WTC11 (cell line): ENCODE results near the gene CDH13. TPM values are rescaled to one million over a fixed set of nuclear protein-coding genes. Genes with fewer than 3 reads are reported as not detected.

Experiments used
- ATAC-seq: fragments of 200-7000 bp; cut with Tn5 transposase; 2 replicates; pipeline ENCODE4 v1.10.0; 2021; ENCODE audit warnings: mild to moderate bottlenecking, moderate library complexity
- CTCF ChIA-PET: fragments of 300-600 bp; sonication (Branson Sonifier 250); formaldehyde crosslinking; loops from one replicate; lab custom pipeline; 2021; ENCODE audit warnings: antibody characterized with exemption; lab: Charles Lee
- POLR2A ChIA-PET: fragments of 350-600 bp; sonication (Branson Sonifier 250); formaldehyde crosslinking; loops from one replicate; lab custom pipeline; 2021; ENCODE audit warnings: antibody characterized with exemption; lab: Charles Lee
- DNase-seq: peaks from one replicate; pipeline ENCODE4 v3.0.0; 2021; ENCODE audit warnings: low spot score
- H3K27ac Mint-ChIP-seq: 2 replicates; pipeline ENCODE4 v1.8.0; 2021; ENCODE audit warnings: mixed read lengths
- H3K27me3 Mint-ChIP-seq: 2 replicates; pipeline ENCODE4 v1.8.0; 2021; ENCODE audit warnings: low read depth, mild to moderate bottlenecking, moderate library complexity, mixed read lengths
- H3K36me3 Mint-ChIP-seq: 2 replicates; pipeline ENCODE4 v1.8.0; 2021; ENCODE audit warnings: mixed read lengths
- H3K4me1 Mint-ChIP-seq: 2 replicates; pipeline ENCODE4 v1.8.0; 2022; ENCODE audit warnings: mixed read lengths
- H3K4me3 Mint-ChIP-seq: 2 replicates; pipeline ENCODE4 v1.8.0; 2021; ENCODE audit warnings: mild to moderate bottlenecking, moderate library complexity, mixed read lengths
- H3K9me3 Mint-ChIP-seq: 2 replicates; pipeline ENCODE4 v1.8.0; 2021; ENCODE audit warnings: mixed read lengths
- AFF4 ChIP-seq: sonication (generic); formaldehyde crosslinking; IDR thresholded peaks from 2 replicates; pipeline ENCODE4 v1.8.1; 2023; ENCODE audit warnings: mild to moderate bottlenecking, missing genetic modification reagents, borderline replicate concordance
- CREB1 ChIP-seq: sonication (generic); formaldehyde crosslinking; IDR thresholded peaks from 2 replicates; pipeline ENCODE4 v1.8.0; 2023; ENCODE audit warnings: mild to moderate bottlenecking, missing genetic modification reagents
- JAZF1 ChIP-seq: fragments of 250-450 bp; sonication (Bioruptor Pico); IDR thresholded peaks from 2 replicates; pipeline ENCODE4 v1.9.0; 2021; ENCODE audit warnings: moderate library complexity, mild to moderate bottlenecking, inconsistent platforms
- NFE2L1 ChIP-seq: sonication (generic); formaldehyde crosslinking; IDR thresholded peaks from 2 replicates; pipeline ENCODE4 v1.8.1; 2023; ENCODE audit warnings: missing genetic modification reagents
- RELA ChIP-seq: sonication (generic); formaldehyde crosslinking; IDR thresholded peaks from 2 replicates; pipeline ENCODE4 v1.8.1; 2022; ENCODE audit warnings: missing genetic modification reagents, mild to moderate bottlenecking, borderline replicate concordance
- SMAD3 ChIP-seq: sonication (generic); formaldehyde crosslinking; IDR thresholded peaks from 2 replicates; pipeline ENCODE4 v1.8.0; 2022; ENCODE audit warnings: missing genetic modification reagents, mild to moderate bottlenecking, borderline replicate concordance
- TEAD1 ChIP-seq: sonication (generic); formaldehyde crosslinking; IDR thresholded peaks from 2 replicates; pipeline ENCODE4 v1.8.0; 2022; ENCODE audit warnings: mild to moderate bottlenecking, missing genetic modification reagents
- TP53 ChIP-seq: sonication (generic); formaldehyde crosslinking; IDR thresholded peaks from 2 replicates; pipeline ENCODE4 v1.8.1; 2023; ENCODE audit warnings: mild to moderate bottlenecking, missing genetic modification reagents
- ZNF121 ChIP-seq: sonication (generic); formaldehyde crosslinking; IDR thresholded peaks from 2 replicates; pipeline ENCODE4 v1.8.0; 2023; ENCODE audit warnings: missing genetic modification reagents
- ZNF232 ChIP-seq: sonication (generic); formaldehyde crosslinking; IDR thresholded peaks from 2 replicates; pipeline ENCODE4 v1.8.0; 2022; ENCODE audit warnings: mild to moderate bottlenecking, missing genetic modification reagents
- ZNF281 ChIP-seq: sonication (generic); formaldehyde crosslinking; IDR thresholded peaks from 2 replicates; pipeline ENCODE4 v1.8.0; 2023; ENCODE audit warnings: mild to moderate bottlenecking, missing genetic modification reagents
- ZNF416 ChIP-seq: fragments of 250-450 bp; sonication (Bioruptor Pico); IDR thresholded peaks from 2 replicates; pipeline ENCODE4 v1.9.0; 2021; ENCODE audit warnings: mild to moderate bottlenecking, inconsistent platforms
- total RNA-seq: library from RNA; stranded (reverse); gene quantifications from 3 replicates; pipeline ENCODE4 v1.2.3, GENCODE V29; 2021
- TF ChIP-seq, protein P1 (sequence below): sonication (generic); formaldehyde crosslinking; IDR thresholded peaks from 2 replicates; pipeline ENCODE4 v1.8.1; 2023; ENCODE audit warnings: mild to moderate bottlenecking, missing genetic modification reagents, moderate library complexity
- TF ChIP-seq, protein P2 (sequence below): sonication (generic); formaldehyde crosslinking; conservative IDR thresholded peaks from 2 replicates; pipeline ENCODE4 v1.8.1; 2022; ENCODE audit warnings: mild to moderate bottlenecking, missing genetic modification reagents
- TF ChIP-seq, protein P3 (sequence below): sonication (generic); formaldehyde crosslinking; IDR thresholded peaks from 2 replicates; pipeline ENCODE4 v1.8.0; 2022; ENCODE audit warnings: missing genetic modification reagents
- TF ChIP-seq, protein P4 (sequence below): fragments of 250-450 bp; sonication (Bioruptor Pico); IDR thresholded peaks from 2 replicates; pipeline ENCODE4 v1.9.0; 2021; ENCODE audit warnings: mild to moderate bottlenecking

Gene CDH13
- total RNA-seq, 1 experiment from 2014 or later = 0.81 TPM

DNA sequence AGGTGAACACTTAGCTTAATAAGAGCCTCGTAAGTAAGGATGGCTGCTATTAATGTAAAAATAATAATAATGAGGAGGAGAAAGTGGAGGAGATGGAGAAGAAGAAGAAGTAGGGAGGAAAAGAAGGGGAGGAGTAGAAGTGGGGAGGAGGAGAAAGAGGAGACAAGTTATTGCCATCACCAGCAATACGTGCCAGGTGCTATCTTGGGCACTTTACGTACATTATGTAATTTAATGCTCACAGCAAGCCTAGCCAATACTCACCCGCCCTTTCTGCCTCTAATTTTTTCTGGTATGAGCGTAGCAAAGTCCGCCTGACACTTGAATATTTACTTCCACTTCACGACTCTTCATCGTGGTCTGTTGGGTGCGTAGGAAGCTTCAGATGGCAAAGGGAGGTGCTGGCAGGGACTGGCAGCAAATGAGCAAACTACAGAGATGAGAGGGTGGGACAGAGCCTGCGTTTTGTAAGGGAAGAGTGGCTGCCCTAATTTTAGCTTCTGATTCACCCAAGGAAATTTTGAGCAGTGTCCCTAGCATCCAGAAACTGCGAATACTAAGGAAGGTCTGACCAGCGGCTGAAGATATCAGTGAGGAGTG, 42.1 kb upstream of the CDH13 start:
- POLR2A ChIA-PET = no interaction called here
- Mint-ChIP-seq H3K4me3 (no peak overlapping the region), H3K27ac (no peak overlapping the region), H3K36me3 (no peaks in the 10 kb centered on the region), H3K4me1 (no peaks in the 10 kb centered on the region), H3K9me3 (no peaks in the 10 kb centered on the region), H3K27me3 (no peaks in the 10 kb centered on the region; the same call in 1 of the 2 replicates)
- DNase-seq (no peak), ATAC-seq (no peak)
- CTCF ChIA-PET = interaction anchor here (1.0 kb wide), 1 partner anchor 128 kb away, joined by 3 read pairs; no protein-coding TSS in a partner anchor
- TF ChIP-seq TP53 (CRISPR knock-in tag) (no peak), ZNF281 (CRISPR knock-in tag) (no peak), CREB1 (CRISPR knock-in tag) (no peak), ZNF121 (CRISPR knock-in tag) (no peak), ZNF416 (CRISPR knock-in tag) (no peak), TEAD1 (no peak), SMAD3 (CRISPR knock-in tag) (no peak), JAZF1 (no peak), RELA (CRISPR knock-in tag) (no peak), NFE2L1 (no peak), ZNF232 (CRISPR knock-in tag) (no peak), AFF4 (CRISPR knock-in tag) (no peak)
- TF ChIP-seq, protein P1, sequence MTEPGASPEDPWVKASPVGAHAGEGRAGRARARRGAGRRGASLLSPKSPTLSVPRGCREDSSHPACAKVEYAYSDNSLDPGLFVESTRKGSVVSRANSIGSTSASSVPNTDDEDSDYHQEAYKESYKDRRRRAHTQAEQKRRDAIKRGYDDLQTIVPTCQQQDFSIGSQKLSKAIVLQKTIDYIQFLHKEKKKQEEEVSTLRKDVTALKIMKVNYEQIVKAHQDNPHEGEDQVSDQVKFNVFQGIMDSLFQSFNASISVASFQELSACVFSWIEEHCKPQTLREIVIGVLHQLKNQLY (CRISPR knock-in tag) = no peak
- TF ChIP-seq, protein P2, sequence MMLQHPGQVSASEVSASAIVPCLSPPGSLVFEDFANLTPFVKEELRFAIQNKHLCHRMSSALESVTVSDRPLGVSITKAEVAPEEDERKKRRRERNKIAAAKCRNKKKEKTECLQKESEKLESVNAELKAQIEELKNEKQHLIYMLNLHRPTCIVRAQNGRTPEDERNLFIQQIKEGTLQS (CRISPR knock-in tag) = no peak
- TF ChIP-seq, protein P3, sequence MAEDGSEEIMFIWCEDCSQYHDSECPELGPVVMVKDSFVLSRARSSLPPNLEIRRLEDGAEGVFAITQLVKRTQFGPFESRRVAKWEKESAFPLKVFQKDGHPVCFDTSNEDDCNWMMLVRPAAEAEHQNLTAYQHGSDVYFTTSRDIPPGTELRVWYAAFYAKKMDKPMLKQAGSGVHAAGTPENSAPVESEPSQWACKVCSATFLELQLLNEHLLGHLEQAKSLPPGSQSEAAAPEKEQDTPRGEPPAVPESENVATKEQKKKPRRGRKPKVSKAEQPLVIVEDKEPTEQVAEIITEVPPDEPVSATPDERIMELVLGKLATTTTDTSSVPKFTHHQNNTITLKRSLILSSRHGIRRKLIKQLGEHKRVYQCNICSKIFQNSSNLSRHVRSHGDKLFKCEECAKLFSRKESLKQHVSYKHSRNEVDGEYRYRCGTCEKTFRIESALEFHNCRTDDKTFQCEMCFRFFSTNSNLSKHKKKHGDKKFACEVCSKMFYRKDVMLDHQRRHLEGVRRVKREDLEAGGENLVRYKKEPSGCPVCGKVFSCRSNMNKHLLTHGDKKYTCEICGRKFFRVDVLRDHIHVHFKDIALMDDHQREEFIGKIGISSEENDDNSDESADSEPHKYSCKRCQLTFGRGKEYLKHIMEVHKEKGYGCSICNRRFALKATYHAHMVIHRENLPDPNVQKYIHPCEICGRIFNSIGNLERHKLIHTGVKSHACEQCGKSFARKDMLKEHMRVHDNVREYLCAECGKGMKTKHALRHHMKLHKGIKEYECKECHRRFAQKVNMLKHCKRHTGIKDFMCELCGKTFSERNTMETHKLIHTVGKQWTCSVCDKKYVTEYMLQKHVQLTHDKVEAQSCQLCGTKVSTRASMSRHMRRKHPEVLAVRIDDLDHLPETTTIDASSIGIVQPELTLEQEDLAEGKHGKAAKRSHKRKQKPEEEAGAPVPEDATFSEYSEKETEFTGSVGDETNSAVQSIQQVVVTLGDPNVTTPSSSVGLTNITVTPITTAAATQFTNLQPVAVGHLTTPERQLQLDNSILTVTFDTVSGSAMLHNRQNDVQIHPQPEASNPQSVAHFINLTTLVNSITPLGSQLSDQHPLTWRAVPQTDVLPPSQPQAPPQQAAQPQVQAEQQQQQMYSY (CRISPR knock-in tag) = no peak
- TF ChIP-seq, protein P4, sequence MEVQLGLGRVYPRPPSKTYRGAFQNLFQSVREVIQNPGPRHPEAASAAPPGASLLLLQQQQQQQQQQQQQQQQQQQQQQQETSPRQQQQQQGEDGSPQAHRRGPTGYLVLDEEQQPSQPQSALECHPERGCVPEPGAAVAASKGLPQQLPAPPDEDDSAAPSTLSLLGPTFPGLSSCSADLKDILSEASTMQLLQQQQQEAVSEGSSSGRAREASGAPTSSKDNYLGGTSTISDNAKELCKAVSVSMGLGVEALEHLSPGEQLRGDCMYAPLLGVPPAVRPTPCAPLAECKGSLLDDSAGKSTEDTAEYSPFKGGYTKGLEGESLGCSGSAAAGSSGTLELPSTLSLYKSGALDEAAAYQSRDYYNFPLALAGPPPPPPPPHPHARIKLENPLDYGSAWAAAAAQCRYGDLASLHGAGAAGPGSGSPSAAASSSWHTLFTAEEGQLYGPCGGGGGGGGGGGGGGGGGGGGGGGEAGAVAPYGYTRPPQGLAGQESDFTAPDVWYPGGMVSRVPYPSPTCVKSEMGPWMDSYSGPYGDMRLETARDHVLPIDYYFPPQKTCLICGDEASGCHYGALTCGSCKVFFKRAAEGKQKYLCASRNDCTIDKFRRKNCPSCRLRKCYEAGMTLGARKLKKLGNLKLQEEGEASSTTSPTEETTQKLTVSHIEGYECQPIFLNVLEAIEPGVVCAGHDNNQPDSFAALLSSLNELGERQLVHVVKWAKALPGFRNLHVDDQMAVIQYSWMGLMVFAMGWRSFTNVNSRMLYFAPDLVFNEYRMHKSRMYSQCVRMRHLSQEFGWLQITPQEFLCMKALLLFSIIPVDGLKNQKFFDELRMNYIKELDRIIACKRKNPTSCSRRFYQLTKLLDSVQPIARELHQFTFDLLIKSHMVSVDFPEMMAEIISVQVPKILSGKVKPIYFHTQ (CRISPR knock-in tag) = no peak
